ENCODE measurements around the gene CRPPA. TPM values are rescaled to one million over a fixed set of nuclear protein-coding genes. Genes with fewer than 3 reads are reported as not detected.
A peak's percentile ranks its signal among the peaks of the same experiment; 100 is the strongest.

CRPPA gene
- total and polyA plus RNA-seq, 2 of the 4 experiments (the other 2 are of a cell fraction): 0.67 to 1.3 TPM

DNA sequence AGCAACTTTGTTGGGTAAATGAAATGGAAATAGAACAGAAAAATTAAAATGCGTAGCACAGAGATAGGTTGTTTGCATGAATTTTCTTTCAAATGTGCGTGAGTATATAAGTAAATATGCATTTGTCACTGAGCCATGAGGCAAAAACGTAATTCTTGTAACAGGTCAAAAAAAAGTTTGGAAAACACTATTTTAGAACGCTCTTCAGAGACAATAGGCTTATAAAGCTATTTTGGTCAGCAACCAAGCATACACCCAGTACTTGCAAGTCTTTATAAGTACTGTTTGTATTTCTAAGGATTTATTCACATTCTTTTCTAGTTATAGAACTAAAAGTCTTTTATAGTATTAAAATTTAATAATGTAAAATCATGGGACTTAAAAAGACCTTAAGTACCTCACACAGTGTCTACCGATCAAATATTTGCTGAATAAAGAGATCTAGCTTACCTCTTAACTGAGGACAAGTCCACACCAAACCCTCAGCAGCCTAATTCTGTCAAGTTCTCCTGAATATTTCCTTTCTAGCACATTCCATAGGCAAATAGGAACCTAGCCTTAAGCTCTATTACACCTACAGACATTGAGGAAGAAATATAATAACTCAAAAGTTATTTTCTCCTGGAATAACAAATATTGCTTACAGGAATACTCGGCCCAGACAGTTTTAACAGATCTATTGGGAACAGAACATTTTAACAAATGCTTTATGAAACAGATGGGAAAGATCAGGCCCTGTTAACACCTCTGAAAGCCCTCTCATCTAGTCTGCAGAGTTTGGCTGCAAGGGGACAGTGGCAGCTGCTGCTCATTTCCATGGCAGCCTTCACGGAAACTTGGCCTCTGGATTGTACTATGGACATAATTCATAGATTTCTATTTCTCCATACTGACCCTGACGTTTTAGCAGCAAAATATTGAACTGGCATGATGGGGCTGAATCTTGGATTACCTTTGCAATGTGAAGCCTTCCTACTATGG, 8.8 kb downstream of the CRPPA start:
- Histone ChIP-seq H3K9ac (ENCODE audit: low read depth, low read length) (no peak overlapping the region), H3K9me3 (ENCODE audit: control insufficient read depth, insufficient read depth, low read length) (no peaks in the 10 kb centered on the region), H4K20me1 (ENCODE audit: insufficient read depth, low read length) (no peaks in the 10 kb centered on the region), H3K36me3 (ENCODE audit: control insufficient read depth, insufficient read depth, low read length) (no peaks in the 10 kb centered on the region), H3K18ac (ENCODE audit: low read depth, low read length) (no peak overlapping the region), H3K4ac (ENCODE audit: low read depth, low read length) (no peak overlapping the region; the same call in 1 of the 2 replicates), H3K23ac (ENCODE audit: low read depth, low read length) (no peak overlapping the region), H4K8ac (ENCODE audit: low read depth in 2 of 2, low read length in 2 of 2) (no peak overlapping the region; a peak in 1 of 4 replicates), H2BK20ac (ENCODE audit: low read depth, low read length) (no peak overlapping the region), H2AFZ (replicated peaks; ENCODE audit: low read length, poor library complexity) (no peak overlapping the region), H2AK9ac (replicated peaks; ENCODE audit: low read depth, low read length, poor library complexity) (no peak overlapping the region), H3K56ac (ENCODE audit: extremely low read depth, insufficient read depth, low read length) (no peak overlapping the region), H3K9me1 (ENCODE audit: insufficient read depth, low read length) (no peaks in the 10 kb centered on the region), H2BK15ac (ENCODE audit: low read depth, low read length) (no peak overlapping the region), H4K5ac (ENCODE audit: low read depth, low read length) (no peak overlapping the region), H4K91ac (ENCODE audit: insufficient read depth, low read depth, low read length) (peak overlapping the region; percentile 9; the same call in 1 of the 2 replicates), H2AK5ac (ENCODE audit: low read depth, low read length) (no peak overlapping the region), H3K14ac (replicated peaks; ENCODE audit: low read depth, low read length) (no peak overlapping the region), H3K79me1 (ENCODE audit: low read depth in 1 of 2, low read length in 2 of 2) (0 out of 4 replicates have a peak, but pooled peaks cover 0 to 7% of the 10 kb centered on the region in 2 experiments), H3K27ac (ENCODE audit: insufficient read depth, low read length) (no peak overlapping the region), H3K4me2 (ENCODE audit: low read depth, low read length) (no peak overlapping the region), H3K4me1 (ENCODE audit: control insufficient read depth, insufficient read depth, low read length) (no peaks in the 10 kb centered on the region; the same call in 1 of the 2 replicates), H3K4me3 (ENCODE audit: insufficient read depth, low read depth, low read length) (no peak overlapping the region), H3K27me3 (ENCODE audit: control insufficient read depth, insufficient read depth, low read length) (no peaks in the 10 kb centered on the region), H2BK120ac (ENCODE audit: low read depth, low read length) (peak overlapping the region; percentile 46; the same call in 1 of the 2 replicates), H2BK5ac (ENCODE audit: low read depth, low read length, poor library complexity, severe bottlenecking) (no peak overlapping the region)
- dilution Hi-C loops (cut with HindIII; ENCODE audit: low sequenced_read_pairs, unreplicated experiment): no loop called here
- ChIA-PET CTCF (no interaction called here), POLR2A (ENCODE audit: unreplicated experiment) (no interaction called here)
- no peak for TF ChIP-seq NFE2L2 (IDR thresholded peaks at IDR 0.05; ENCODE audit: low read depth, low read length)
- no peak for TF ChIP-seq CHD1 (IDR thresholded peaks at IDR 0.05; ENCODE audit: low read depth, low read length)
- no peak for TF ChIP-seq RAD21 (IDR thresholded peaks at IDR 0.05; ENCODE audit: low read length)
- no peak for TF ChIP-seq RCOR1 (IDR thresholded peaks at IDR 0.05; ENCODE audit: insufficient replicate concordance, low read length)
- TF ChIP-seq CEBPB (IDR thresholded peaks at IDR 0.05; ENCODE audit: low read depth, low read length): no peak
- in situ Hi-C loops (cut with MboI; ENCODE audit: low sequenced_read_pairs): no loop called here
- intact Hi-C loops (cut with micrococcal nuclease): no loop called here
- no TSS peak for BruUV-seq (replicated peaks)
- WGBS, 2 experiments (ENCODE audit: extremely low coverage in 2 of 2, insufficient read length in 1 of 2): 100% methylated on average over 2 of the region's 8 CpGs; no CpG with 5 or more reads in 1 of the 2 experiments
- ATAC-seq (ENCODE audit: low read depth): no peak
- no peak for DNase-seq

All from IMR-90 (cell line).